ENCODE measurements around the gene DNAH12.

DNAH12 gene

GRCh38 chr3:57555738-57556458 is 11.8 kb upstream of the DNAH12 start, which contains the start of gene PDE12:
Gene PDE12, plus strand, starts transcription at chr3:57556274. Its CDS starts 106 bp downstream, at chr3:57556380.
- TF ChIP-seq, protein P1, sequence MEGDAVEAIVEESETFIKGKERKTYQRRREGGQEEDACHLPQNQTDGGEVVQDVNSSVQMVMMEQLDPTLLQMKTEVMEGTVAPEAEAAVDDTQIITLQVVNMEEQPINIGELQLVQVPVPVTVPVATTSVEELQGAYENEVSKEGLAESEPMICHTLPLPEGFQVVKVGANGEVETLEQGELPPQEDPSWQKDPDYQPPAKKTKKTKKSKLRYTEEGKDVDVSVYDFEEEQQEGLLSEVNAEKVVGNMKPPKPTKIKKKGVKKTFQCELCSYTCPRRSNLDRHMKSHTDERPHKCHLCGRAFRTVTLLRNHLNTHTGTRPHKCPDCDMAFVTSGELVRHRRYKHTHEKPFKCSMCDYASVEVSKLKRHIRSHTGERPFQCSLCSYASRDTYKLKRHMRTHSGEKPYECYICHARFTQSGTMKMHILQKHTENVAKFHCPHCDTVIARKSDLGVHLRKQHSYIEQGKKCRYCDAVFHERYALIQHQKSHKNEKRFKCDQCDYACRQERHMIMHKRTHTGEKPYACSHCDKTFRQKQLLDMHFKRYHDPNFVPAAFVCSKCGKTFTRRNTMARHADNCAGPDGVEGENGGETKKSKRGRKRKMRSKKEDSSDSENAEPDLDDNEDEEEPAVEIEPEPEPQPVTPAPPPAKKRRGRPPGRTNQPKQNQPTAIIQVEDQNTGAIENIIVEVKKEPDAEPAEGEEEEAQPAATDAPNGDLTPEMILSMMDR (IDR thresholded peaks at IDR 0.05), result no peak

DNA sequence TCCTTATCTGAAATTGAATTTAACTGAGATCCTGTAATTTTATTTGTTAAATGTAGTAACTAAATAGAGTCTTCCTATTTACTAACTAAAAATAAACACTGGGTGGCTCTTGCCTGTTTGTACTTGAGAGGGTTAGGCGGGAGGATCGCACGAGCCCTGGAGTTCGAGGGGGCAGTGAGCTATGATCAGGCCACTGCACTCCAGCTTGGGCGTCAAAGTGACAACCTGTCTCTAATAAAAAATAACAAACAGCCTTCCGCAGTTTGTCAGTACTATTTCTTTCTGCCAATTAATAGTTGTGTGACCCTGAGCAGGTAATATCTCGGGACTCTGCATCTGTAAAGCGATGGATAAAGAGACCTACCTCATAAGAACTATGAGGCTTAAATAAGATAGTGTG is 11.2 kb upstream of the DNAH12 start:
- TF ChIP-seq, protein P1 (IDR thresholded peaks at IDR 0.05), result no peak

DNA sequence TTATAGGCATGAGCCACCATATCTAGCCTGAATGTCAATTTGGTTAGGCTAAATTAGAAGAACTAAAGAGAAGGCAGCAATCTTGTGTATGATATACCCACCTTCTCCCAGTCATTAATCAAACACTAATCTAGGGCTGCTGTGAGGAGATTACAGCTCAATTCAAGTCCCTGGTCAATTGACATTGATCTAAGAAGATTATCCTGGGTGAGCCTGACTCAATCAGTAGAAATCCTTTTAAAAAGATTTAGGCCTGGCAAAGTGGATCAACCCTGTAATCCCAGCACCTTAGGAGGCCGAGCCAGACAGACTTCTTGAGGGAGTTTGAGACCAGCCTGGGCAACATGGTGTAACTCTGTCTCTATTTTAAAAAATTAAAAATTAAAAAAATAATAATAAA is 2.5 kb upstream of the DNAH12 start:
- TF ChIP-seq, protein P1 (IDR thresholded peaks at IDR 0.05), result no peak

DNA sequence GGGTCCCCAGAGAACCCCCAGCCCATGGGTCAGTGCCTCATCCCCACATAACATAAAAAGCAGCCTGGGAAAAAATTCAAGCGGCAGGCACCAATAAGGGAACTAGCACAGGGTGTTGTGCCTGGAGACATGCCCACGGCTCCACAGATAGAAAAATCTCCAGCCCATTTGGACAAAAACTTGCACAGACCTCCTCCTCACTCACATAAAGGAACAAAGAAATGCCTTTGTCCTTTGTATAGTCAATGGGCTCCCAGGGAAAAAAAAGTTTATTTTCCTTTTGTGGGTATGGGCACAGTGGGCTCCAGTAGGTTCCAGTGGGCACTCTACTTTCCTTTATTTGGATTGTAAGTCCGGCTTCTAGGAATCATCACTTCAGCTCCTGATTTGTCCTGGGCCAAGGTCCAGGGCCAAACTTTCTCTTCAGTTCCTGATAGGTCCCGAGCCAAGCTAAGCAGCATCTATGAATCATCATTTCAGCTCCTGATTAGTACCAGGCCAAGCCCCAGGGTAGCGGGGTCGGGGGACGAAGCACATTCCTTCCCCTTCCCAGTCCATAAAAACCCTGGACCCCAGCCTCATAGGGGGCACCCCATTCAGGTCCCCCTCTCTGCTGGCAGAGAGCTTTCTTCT is 1.6 kb upstream of the DNAH12 start:
- TF ChIP-seq, protein P1 (IDR thresholded peaks at IDR 0.05), result no peak

DNA sequence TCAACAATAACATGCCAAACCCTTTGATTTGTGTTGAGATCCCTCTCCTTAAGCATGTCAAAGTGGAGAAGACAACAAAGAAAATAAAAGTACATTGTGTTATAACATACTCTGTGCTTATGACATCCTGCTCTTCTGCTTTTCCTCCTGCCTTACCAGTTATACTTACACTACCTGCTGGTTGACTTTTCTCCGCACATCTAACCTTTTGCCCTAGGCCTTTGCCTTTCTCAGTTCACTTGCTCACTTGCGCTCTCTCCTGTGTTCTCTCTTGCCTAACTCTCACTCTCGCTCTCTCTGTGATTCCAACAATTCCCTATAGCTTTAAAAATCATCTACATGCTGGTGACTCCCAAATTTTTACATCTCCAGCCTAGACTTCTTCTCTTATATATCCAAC is 5.7 kb downstream of the DNAH12 start:
- TF ChIP-seq, protein P1 (IDR thresholded peaks at IDR 0.05), result no peak

- TF ChIP-seq, protein P1 (IDR thresholded peaks at IDR 0.05), result no peak
These were observed 14.0 kb downstream of the DNAH12 start for GRCh38 chr3:57530071-57530608.

DNA sequence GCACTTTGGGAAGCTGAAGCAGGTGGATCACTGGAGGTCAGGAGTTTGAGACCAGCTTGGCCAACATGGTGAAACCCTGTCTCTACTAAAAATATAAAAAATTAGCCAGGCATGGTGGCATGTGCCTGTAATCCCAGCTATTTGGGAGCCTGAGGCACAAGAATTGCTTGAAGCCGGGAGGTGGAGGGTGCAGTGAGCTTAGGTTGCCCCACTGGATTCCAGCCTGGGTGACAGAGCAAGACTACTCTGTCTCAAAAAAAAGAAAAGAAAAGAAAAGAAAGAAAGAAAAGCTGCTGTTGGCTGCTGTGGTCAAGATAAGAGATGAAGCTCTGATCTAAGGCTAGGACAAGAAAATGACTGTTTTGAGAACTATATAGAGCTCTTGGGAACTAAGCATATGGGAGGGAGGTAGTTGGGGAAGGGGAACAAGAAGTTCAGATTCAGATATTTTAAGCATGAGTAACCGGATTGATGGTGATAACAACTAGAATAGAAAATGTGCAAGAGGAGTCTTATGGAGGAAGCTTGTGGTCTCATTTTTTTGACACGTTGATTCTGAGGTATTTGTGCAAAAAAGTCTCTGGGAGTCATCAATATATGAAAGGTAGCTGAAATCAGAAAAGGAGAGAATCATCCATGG is 25.7 kb downstream of the DNAH12 start:
- TF ChIP-seq, protein P1 (IDR thresholded peaks at IDR 0.05), result no peak
